Tibial artery (tissue), 4 donors: Measurements from ENCODE around the gene PTN.

Source experiments
- DNase-seq, 2 donors: peaks; one replicate each; pipeline ENCODE4 v3.0.0-alpha.2; 2019
- H3K27ac ChIP-seq, 2 donors: fragments of 200-600 bp; sonication (generic) in 1 of 2; 1 replicate in 1 of 2; 2 replicates in 1 of 2; pipeline ENCODE4 v1.5.1; 2018 to 2019; ENCODE audit warnings: mild to moderate bottlenecking in 1 of 2
- H3K27me3 ChIP-seq, 2 donors: fragments of 200-600 bp; sonication (generic) in 1 of 2; one replicate each; pipeline versions ENCODE4 v1.5.1 to v1.6.0; 2016 to 2019
- H3K36me3 ChIP-seq, 3 donors: fragments of 200-600 bp; sonication (generic) in 2 of 3; one replicate each; pipeline ENCODE4 v1.5.1; 2016 to 2019; ENCODE audit warnings: mild to moderate bottlenecking in 2 of 3
- H3K4me1 ChIP-seq, 4 donors: fragments of 200-600 bp; sonication (generic) in 2 of 4; 1 replicate in 3 of 4; 2 replicates in 1 of 4; pipeline ENCODE4 v1.5.1; 2016 to 2019
- H3K4me3 ChIP-seq, 2 donors: fragments of 200-600 bp; sonication (generic) in 1 of 2; 1 replicate in 1 of 2; 2 replicates in 1 of 2; pipeline ENCODE4 v1.5.1; 2018 to 2019; ENCODE audit warnings: mild to moderate bottlenecking in 2 of 2
- H3K9me3 ChIP-seq, 3 donors: fragments of 200-600 bp; sonication (generic) in 1 of 3; one replicate each; pipeline ENCODE4 v1.5.1; 2016 to 2019
- intact Hi-C: fragments of 100-400 bp; cut with DNase I; formaldehyde crosslinking; loops from one replicate; pipeline ENCODE4 v1.15.0; 2023; ENCODE audit warnings: low total_unique reads
- TF ChIP-seq, protein P1 (sequence below), 2 experiments: fragments of 200-600 bp in 1 of 2; fragments of 450-650 bp in 1 of 2; IDR thresholded peaks; one replicate each; pipeline ENCODE4 v1.5.1; 2017 to 2019; ENCODE audit warnings: antibody characterized with exemption in 2 of 2, mild to moderate bottlenecking in 1 of 2, moderate library complexity in 1 of 2

Gene PTN

DNA sequence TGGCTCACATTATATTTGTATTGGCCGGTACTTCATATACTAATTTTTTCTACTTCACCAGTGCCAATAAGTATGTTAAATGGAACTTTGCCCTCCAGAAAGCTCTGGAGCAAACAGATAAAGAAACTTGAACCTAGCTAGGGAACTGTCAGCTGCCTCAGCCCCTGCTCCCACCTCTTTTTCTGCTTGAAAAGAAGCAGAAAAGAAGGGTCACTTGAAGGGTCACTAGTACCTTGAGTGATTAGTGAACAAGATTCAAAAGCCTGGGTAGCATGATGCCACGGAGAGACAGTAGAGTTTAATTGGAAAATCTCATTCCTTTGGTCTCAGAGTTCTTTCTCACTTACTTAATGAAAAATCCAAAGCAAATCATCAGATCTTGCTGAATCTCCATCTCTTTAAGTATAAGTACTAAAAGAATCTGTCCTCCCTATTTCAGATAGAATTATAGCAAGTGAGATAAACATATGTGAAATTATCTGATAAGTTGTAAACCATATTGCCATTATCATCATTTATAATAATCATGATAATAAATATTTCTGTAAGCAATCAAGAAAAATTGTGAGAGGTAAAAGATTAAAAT, 47.7 kb downstream of the PTN start:
- no peaks in the 10 kb centered on the region for H3K9me3 ChIP-seq
- intact Hi-C loops, result no loop called here
- no peak overlapping the region for H3K4me3 ChIP-seq
- no peak for DNase-seq
- no peaks in the 10 kb centered on the region for H3K36me3 ChIP-seq
- no peaks in the 10 kb centered on the region for H3K4me1 ChIP-seq
- TF ChIP-seq, protein P1, sequence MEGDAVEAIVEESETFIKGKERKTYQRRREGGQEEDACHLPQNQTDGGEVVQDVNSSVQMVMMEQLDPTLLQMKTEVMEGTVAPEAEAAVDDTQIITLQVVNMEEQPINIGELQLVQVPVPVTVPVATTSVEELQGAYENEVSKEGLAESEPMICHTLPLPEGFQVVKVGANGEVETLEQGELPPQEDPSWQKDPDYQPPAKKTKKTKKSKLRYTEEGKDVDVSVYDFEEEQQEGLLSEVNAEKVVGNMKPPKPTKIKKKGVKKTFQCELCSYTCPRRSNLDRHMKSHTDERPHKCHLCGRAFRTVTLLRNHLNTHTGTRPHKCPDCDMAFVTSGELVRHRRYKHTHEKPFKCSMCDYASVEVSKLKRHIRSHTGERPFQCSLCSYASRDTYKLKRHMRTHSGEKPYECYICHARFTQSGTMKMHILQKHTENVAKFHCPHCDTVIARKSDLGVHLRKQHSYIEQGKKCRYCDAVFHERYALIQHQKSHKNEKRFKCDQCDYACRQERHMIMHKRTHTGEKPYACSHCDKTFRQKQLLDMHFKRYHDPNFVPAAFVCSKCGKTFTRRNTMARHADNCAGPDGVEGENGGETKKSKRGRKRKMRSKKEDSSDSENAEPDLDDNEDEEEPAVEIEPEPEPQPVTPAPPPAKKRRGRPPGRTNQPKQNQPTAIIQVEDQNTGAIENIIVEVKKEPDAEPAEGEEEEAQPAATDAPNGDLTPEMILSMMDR (IDR thresholded peaks at IDR 0.05), result no peak
- H3K27me3 ChIP-seq, result no peaks in the 10 kb centered on the region
- H3K27ac ChIP-seq, result no peak overlapping the region

DNA sequence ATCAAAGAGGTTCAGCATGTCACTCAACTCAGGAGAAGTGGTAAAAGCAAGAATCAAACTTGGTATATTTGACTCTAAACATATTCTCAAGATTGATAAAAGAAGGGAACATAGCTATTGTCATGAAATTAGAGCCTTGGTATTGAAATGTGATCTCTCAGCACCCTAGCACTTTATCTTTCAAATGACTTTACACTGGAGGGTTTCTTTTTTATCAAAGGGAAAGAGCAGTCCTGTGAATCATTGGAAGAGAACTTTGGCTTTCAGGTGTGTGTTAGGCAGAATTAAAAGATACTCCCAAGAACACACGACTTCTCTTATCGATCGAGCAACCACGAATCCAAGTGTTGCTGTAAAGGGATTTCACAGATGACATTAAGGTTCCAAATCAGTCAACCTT, 54.4 kb downstream of the PTN start:
- Histone ChIP-seq H3K36me3 (no peaks in the 10 kb centered on the region), H3K27ac (no peak overlapping the region), H3K4me1 (no peaks in the 10 kb centered on the region), H3K27me3 (no peaks in the 10 kb centered on the region), H3K9me3 (no peaks in the 10 kb centered on the region), H3K4me3 (no peak overlapping the region)
- DNase-seq, result no peak
- TF ChIP-seq, protein P1 (IDR thresholded peaks at IDR 0.05), result no peak
- intact Hi-C loops, result no loop called here

DNA sequence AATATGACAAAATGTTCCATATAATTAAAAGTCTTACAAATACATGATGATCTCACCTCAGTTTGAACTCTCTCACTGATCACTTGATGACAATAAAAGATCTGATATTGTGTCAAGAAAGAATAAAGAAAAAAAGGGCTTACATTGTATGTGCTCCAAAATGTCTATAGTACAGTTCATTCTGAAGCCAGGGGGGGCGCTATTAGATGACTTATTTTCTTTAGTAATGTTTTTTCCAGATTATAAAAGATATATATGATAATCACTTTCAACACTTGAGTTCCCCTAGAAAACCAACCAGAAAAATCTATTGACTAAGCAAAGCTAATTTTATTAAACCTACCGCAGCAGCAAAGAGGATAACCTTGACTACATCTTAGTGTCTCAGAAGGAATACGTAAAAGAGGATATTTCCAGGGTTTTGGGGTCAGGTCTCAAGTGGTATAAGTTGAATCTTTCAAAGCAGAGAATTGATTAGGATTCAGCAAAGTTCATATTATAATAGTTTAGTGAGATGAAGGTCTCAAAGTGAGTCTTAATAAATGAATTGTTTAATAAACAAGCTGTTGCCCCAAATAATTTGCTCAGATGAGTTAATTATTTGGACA, 55.8 kb downstream of the PTN start:
- Histone ChIP-seq H3K27me3 (no peaks in the 10 kb centered on the region), H3K4me3 (no peak overlapping the region), H3K9me3 (no peaks in the 10 kb centered on the region), H3K36me3 (no peaks in the 10 kb centered on the region), H3K4me1 (no peaks in the 10 kb centered on the region), H3K27ac (no peak overlapping the region)
- TF ChIP-seq, protein P1 (IDR thresholded peaks at IDR 0.05), result no peak
- no peak for DNase-seq
- intact Hi-C loops, result no loop called here

DNA sequence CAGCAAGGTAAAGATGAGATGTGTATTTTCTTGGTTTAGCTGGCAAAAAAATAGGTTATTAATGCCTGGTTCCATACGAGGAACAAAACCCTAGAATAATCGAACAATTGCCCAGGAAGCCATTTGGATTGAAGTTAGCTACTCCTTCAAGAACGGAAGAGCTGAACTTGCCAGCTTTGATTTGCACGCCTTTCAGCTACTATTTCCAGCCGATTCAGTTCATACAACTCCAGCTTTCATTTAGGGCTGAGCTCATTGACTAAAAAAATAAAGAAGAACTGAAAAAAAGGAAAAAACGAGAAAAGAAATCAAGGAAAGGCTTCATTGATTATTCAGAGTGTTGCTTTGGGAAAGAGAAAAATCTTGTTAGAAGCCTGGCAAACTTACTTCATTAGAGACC, 60.4 kb downstream of the PTN start:
- H3K4me1 ChIP-seq, result no peaks in the 10 kb centered on the region
- intact Hi-C loops, result no loop called here
- H3K4me3 ChIP-seq, result no peak overlapping the region
- H3K36me3 ChIP-seq, result no peaks in the 10 kb centered on the region
- no peak overlapping the region for H3K27ac ChIP-seq
- no peaks in the 10 kb centered on the region for H3K27me3 ChIP-seq
- no peaks in the 10 kb centered on the region for H3K9me3 ChIP-seq
- TF ChIP-seq, protein P1 (IDR thresholded peaks at IDR 0.05), result no peak
- DNase-seq, result no peak

DNA sequence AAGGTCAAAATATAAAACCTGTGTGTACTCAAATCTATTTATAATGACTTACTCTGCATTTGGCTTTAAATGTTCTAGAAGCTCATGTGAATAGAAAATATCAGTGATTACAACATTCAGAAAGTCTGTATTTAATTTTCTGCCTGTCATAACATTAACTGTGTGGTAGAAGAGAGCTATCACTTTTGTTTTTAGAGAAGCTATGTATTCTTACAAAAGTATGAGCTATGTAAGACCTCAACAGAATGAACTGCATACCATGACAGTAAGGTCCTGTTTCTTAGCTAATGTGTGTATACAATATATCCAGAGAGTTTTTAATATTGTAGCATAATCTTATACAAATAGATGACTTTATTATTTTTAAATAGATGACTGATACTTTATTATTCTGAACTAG, 61.5 kb downstream of the PTN start:
- no peak overlapping the region for H3K4me3 ChIP-seq
- H3K9me3 ChIP-seq, result no peaks in the 10 kb centered on the region
- H3K27me3 ChIP-seq, result no peaks in the 10 kb centered on the region
- H3K27ac ChIP-seq, result no peak overlapping the region
- intact Hi-C loops, result no loop called here
- no peaks in the 10 kb centered on the region for H3K4me1 ChIP-seq
- TF ChIP-seq, protein P1 (IDR thresholded peaks at IDR 0.05), result no peak
- H3K36me3 ChIP-seq, result no peaks in the 10 kb centered on the region
- no peak for DNase-seq
